HepG2 (cell line): ENCODE data around the gene SMARCC1. TPM values are rescaled to one million over a fixed set of nuclear protein-coding genes. Genes with fewer than 3 reads are reported as not detected.

ENCODE experiments used
- ATAC-seq: fragments of 200-7000 bp; cut with Tn5 transposase; 3 replicates; pipeline ENCODE4 v1.9.1; 2020; ENCODE audit warnings: mild to moderate bottlenecking, moderate library complexity
- BruUV-seq: library from RNA; stranded (reverse); fragments of 400-500 nt; replicated peaks from 2 replicates; lab custom pipeline; 2021; lab: Mats Ljungman, UMichigan
- CTCF ChIA-PET: fragments of 300-600 bp; formaldehyde crosslinking; extraction: SDS; loops from one replicate; lab custom pipeline; 2021; ENCODE audit warnings: low total read pairs, inconsistent platforms, low intra/inter-chr PET ratio; lab: Yijun Ruan, JAX
- POLR2A ChIA-PET: fragments of 350-600 bp; sonication (Branson Sonifier 250); formaldehyde crosslinking; loops from one replicate; lab custom pipeline; 2020; ENCODE audit warnings: antibody characterized with exemption, inconsistent platforms; lab: Yijun Ruan, JAX
- DNase-seq: peaks from one replicate; pipeline ENCODE4 v3.0.0-alpha.2; 2015; ENCODE audit warnings: low spot score
- FAIRE-seq: peaks from 3 replicates; lab custom pipeline; 2011; peaks lifted over from hg19 to GRCh38; lab: Jason Lieb, UNC
- H2AFZ ChIP-seq: one replicate; pipeline ENCODE4 v1.6.1; 2011; ENCODE audit warnings: low read length, inconsistent platforms
- H3K27ac ChIP-seq: fragments of 300-600 bp; 3 replicates; pipeline ENCODE4 v1.8.0; 2011; ENCODE audit warnings: mixed run types, mild to moderate bottlenecking, mixed read lengths, low read length, inconsistent platforms; ENCODE audit not compliant: insufficient read depth; ENCODE audit errors: extremely low read length
- H3K27me3 ChIP-seq, 2 experiments: fragments of 200-600 bp in 1 of 2; 2 replicates in 1 of 2; 3 replicates in 1 of 2; pipeline versions ENCODE4 v1.6.0 to v1.8.0; 2011; ENCODE audit warnings: low read length in 2 of 2, mild to moderate bottlenecking in 2 of 2, moderate library complexity in 2 of 2, inconsistent platforms in 1 of 2; ENCODE audit not compliant: insufficient read depth in 2 of 2, control insufficient read depth in 1 of 2
- H3K36me3 ChIP-seq, 2 experiments: fragments of 200-600 bp in 1 of 2; replicated peaks in 1 of 2; 2 replicates in 1 of 2; 3 replicates in 1 of 2; pipeline versions ENCODE4 v1.5.1 to v1.8.0; 2011; ENCODE audit warnings: low read length in 2 of 2, inconsistent platforms in 1 of 2; ENCODE audit not compliant: insufficient read depth in 2 of 2, control insufficient read depth in 1 of 2
- H3K4me1 ChIP-seq: 2 replicates; pipeline ENCODE4 v1.5.1; 2012; ENCODE audit warnings: low read length, inconsistent platforms; ENCODE audit not compliant: insufficient read depth
- H3K4me2 ChIP-seq: 2 replicates; pipeline ENCODE4 v1.6.0; 2011; ENCODE audit warnings: low read depth, low read length, inconsistent platforms
- H3K4me3 ChIP-seq, 3 experiments: fragments of 200-600 bp in 1 of 3; sonication (generic), shearing (Covaris generic) in 1 of 3; replicated peaks in 1 of 3; 2 replicates each; pipeline ENCODE4 v1.5.1; 2011 to 2016; ENCODE audit warnings: low read length in 3 of 3, inconsistent platforms in 2 of 3, low read depth in 2 of 3, mild to moderate bottlenecking in 2 of 3, control low read depth in 1 of 3, mixed read lengths in 1 of 3; ENCODE audit not compliant: insufficient read depth in 1 of 3
- H3K79me2 ChIP-seq: one replicate; pipeline ENCODE4 v1.6.1; 2011; ENCODE audit warnings: low read length, inconsistent platforms; ENCODE audit not compliant: insufficient read depth
- H3K9ac ChIP-seq: 2 replicates; pipeline ENCODE4 v1.6.0; 2011; ENCODE audit warnings: mild to moderate bottlenecking, low read depth, low read length, inconsistent platforms; ENCODE audit not compliant: insufficient read depth
- H3K9me3 ChIP-seq: 2 replicates; pipeline ENCODE4 v1.5.1; 2012; ENCODE audit warnings: mild to moderate bottlenecking, low read length
- H4K20me1 ChIP-seq: 2 replicates; pipeline ENCODE4 v1.6.0; 2011; ENCODE audit warnings: inconsistent platforms, mild to moderate bottlenecking, low read length, moderate library complexity; ENCODE audit not compliant: insufficient read depth
- HNRNPH1 ChIP-seq: fragments of 200-400 bp; formaldehyde crosslinking; optimal IDR thresholded peaks from 2 replicates; pipeline ENCODE3; 2017; ENCODE audit warnings: mild to moderate bottlenecking, low read depth, low read length
- MAFK ChIP-seq, 2 experiments: IDR thresholded peaks in 1 of 2; conservative IDR thresholded peaks in 1 of 2; 2 replicates each; pipeline ENCODE4 v1.6.1; 2011; ENCODE audit warnings: improper control_type of control experiment in 2 of 2, low read length in 2 of 2
- MZF1 ChIP-seq: sonication (generic); formaldehyde crosslinking; IDR thresholded peaks from 2 replicates; pipeline ENCODE4 v1.8.1; 2023; ENCODE audit warnings: mild to moderate bottlenecking, missing genetic modification reagents, borderline replicate concordance
- TOE1 ChIP-seq: sonication (generic); formaldehyde crosslinking; IDR thresholded peaks from 2 replicates; pipeline ENCODE4 v1.4.0; 2020; ENCODE audit warnings: mild to moderate bottlenecking, missing genetic modification reagents
- YEATS4 ChIP-seq: sonication (generic); formaldehyde crosslinking; IDR thresholded peaks from 2 replicates; pipeline ENCODE4 v1.4.0; 2020; ENCODE audit warnings: missing genetic modification reagents, borderline replicate concordance
- ZFP36L1 ChIP-seq: sonication (generic); formaldehyde crosslinking; IDR thresholded peaks from 2 replicates; pipeline ENCODE4 v1.8.0; 2022; ENCODE audit warnings: mild to moderate bottlenecking, missing genetic modification reagents, moderate library complexity
- ZFP36L2 ChIP-seq: sonication (generic); formaldehyde crosslinking; IDR thresholded peaks from 2 replicates; pipeline ENCODE4 v1.4.0; 2020; ENCODE audit warnings: missing genetic modification reagents
- ZNF674 ChIP-seq: sonication (generic); formaldehyde crosslinking; IDR thresholded peaks from 2 replicates; pipeline ENCODE4 v1.5.0; 2020; ENCODE audit warnings: low read depth, mild to moderate bottlenecking, missing genetic modification reagents
- WGBS: methylation state at CpG from one replicate; pipeline ENCODE4 v1.1.6; 2017; ENCODE audit warnings: low lambda C conversion rate; 5-methylcytosine and 5-hydroxymethylcytosine counted together
- in situ Hi-C: cut with HindIII; loops from 2 replicates; pipeline ENCODE4 v1.10.0; 2017; ENCODE audit warnings: low pct_unique_long_range_greater_than_20kb; ENCODE audit not compliant: extremely low pct_ligation_motif_present
- intact Hi-C: fragments of 100-400 bp; cut with micrococcal nuclease; formaldehyde crosslinking; loops from one replicate; pipeline ENCODE4 v1.10.0; 2022; ENCODE audit not compliant: unreplicated experiment
- polyA plus RNA-seq, 8 experiments: library from polyadenylated mRNA; depleted of rRNA in 3 of 8; stranded (reverse) in 7 of 8; unstranded in 1 of 8; fragments of >200 nt; fragmentation: Illumina TruSeq in 4 of 8; extraction: Trizol in 4 of 8; gene quantifications; 2 replicates each; pipeline versions ENCODE4 v1.2.1 to v1.2.3, GENCODE V29; 2011 to 2016; ENCODE audit warnings: low read depth in 4 of 8, missing spikeins in 1 of 8, mixed read lengths in 1 of 8; ENCODE audit not compliant: insufficient read depth in 1 of 8
- total RNA-seq, 5 experiments: library from RNA; depleted of rRNA; stranded (reverse); fragments of >200 nt; fragmentation: Illumina TruSeq; extraction: Trizol; gene quantifications; 2 replicates each; pipeline ENCODE4 v1.2.3, GENCODE V29; 2016; ENCODE audit warnings: low read depth in 1 of 5
- TF ChIP-seq, protein P1 (sequence below): conservative IDR thresholded peaks from 2 replicates; pipeline ENCODE4 v1.6.1; 2018; ENCODE audit warnings: missing genetic modification reagents
- TF ChIP-seq, protein P2 (sequence below): sonication (generic); formaldehyde crosslinking; IDR thresholded peaks from 2 replicates; pipeline ENCODE4 v1.4.0; 2020; ENCODE audit warnings: missing genetic modification reagents
- TF ChIP-seq, protein P3 (sequence below): IDR thresholded peaks from 2 replicates; pipeline ENCODE4 v1.6.1; 2016; ENCODE audit warnings: low read depth
- TF ChIP-seq, protein P4 (sequence below): sonication (generic); formaldehyde crosslinking; IDR thresholded peaks from 2 replicates; pipeline ENCODE4 v1.4.0; 2020; ENCODE audit warnings: missing genetic modification reagents
- TF ChIP-seq, protein P5 (sequence below): sonication (generic); formaldehyde crosslinking; conservative IDR thresholded peaks from 2 replicates; pipeline ENCODE4 v1.8.0; 2022; ENCODE audit warnings: missing genetic modification reagents

SMARCC1 gene
- total and polyA plus RNA-seq, 2 of the 13 experiments (the other 11 are each of a cell fraction or from before 2014, with no cell fraction given), result 47.9 to 58.4 TPM

DNA sequence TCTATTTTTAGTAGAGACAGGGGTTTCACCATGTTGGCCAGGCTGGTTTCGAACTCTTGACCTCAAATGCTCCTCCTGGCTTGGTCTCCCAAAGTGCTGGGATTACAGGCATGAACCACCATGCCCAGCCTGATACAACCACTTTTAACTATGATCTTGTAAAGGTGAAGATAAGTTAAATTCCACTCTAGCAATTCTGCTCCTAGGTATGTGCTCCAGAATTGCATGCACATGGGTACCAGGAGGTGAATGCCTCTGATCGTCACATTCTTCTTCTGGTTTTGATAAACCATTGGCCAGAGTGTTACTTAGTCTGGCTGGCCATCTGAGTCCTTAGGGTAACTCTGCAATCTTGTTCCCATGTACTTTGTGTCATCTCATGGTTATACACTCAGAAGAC, 225.3 kb downstream of the SMARCC1 start:
- Histone ChIP-seq H3K4me1 (no peaks in the 10 kb centered on the region), H3K4me3 (no peak overlapping the region), H3K27ac (no peak overlapping the region), H3K27me3 (peaks cover 0 to 4% of the 10 kb centered on the region in 2 experiments; a peak in 1 of 5 replicates), H3K36me3 (no peaks in the 10 kb centered on the region), H3K9me3 (no peaks in the 10 kb centered on the region), H4K20me1 (no peaks in the 10 kb centered on the region), H3K9ac (no peak overlapping the region), H2AFZ (no peak overlapping the region), H3K79me2 (no peaks in the 10 kb centered on the region), H3K4me2 (no peak overlapping the region)
- ATAC-seq (no peak), DNase-seq (no peak), FAIRE-seq (no peak)
- intact Hi-C loops (no loop called here), in situ Hi-C loops (no loop called here)
- BruUV-seq, result no TSS peak
- ChIA-PET POLR2A (no interaction called here), CTCF (no interaction called here)
- 40% methylated on average over 2 of the region's 2 CpGs for WGBS
- TF ChIP-seq, protein P1, sequence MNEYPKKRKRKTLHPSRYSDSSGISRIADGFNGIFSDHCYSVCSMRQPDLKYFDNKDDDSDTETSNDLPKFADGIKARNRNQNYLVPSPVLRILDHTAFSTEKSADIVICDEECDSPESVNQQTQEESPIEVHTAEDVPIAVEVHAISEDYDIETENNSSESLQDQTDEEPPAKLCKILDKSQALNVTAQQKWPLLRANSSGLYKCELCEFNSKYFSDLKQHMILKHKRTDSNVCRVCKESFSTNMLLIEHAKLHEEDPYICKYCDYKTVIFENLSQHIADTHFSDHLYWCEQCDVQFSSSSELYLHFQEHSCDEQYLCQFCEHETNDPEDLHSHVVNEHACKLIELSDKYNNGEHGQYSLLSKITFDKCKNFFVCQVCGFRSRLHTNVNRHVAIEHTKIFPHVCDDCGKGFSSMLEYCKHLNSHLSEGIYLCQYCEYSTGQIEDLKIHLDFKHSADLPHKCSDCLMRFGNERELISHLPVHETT (CRISPR knock-in tag), result no peak
- TF ChIP-seq ZNF674 (CRISPR knock-in tag) (no peak), HNRNPH1 (no peak), TOE1 (no peak), MAFK (conservative IDR thresholded peaks at IDR 0.05 in 1 of 2, IDR thresholded peaks at IDR 0.05 in 1 of 2; ENCODE audit: low read length in 2 of 2) (no peak), ZFP36L1 (CRISPR knock-in tag) (no peak), YEATS4 (CRISPR knock-in tag) (no peak), ZFP36L2 (CRISPR knock-in tag) (no peak), MZF1 (CRISPR knock-in tag) (no peak)
- TF ChIP-seq, protein P2, sequence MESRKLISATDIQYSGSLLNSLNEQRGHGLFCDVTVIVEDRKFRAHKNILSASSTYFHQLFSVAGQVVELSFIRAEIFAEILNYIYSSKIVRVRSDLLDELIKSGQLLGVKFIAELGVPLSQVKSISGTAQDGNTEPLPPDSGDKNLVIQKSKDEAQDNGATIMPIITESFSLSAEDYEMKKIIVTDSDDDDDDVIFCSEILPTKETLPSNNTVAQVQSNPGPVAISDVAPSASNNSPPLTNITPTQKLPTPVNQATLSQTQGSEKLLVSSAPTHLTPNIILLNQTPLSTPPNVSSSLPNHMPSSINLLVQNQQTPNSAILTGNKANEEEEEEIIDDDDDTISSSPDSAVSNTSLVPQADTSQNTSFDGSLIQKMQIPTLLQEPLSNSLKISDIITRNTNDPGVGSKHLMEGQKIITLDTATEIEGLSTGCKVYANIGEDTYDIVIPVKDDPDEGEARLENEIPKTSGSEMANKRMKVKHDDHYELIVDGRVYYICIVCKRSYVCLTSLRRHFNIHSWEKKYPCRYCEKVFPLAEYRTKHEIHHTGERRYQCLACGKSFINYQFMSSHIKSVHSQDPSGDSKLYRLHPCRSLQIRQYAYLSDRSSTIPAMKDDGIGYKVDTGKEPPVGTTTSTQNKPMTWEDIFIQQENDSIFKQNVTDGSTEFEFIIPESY, result no peak
- TF ChIP-seq, protein P3, sequence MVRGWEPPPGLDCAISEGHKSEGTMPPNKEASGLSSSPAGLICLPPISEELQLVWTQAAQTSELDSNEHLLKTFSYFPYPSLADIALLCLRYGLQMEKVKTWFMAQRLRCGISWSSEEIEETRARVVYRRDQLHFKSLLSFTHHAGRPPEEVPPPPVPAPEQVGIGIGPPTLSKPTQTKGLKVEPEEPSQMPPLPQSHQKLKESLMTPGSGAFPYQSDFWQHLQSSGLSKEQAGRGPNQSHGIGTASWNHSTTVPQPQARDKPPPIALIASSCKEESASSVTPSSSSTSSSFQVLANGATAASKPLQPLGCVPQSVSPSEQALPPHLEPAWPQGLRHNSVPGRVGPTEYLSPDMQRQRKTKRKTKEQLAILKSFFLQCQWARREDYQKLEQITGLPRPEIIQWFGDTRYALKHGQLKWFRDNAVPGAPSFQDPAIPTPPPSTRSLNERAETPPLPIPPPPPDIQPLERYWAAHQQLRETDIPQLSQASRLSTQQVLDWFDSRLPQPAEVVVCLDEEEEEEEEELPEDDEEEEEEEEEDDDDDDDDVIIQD (CRISPR knock-in tag), result no peak
- TF ChIP-seq, protein P4, sequence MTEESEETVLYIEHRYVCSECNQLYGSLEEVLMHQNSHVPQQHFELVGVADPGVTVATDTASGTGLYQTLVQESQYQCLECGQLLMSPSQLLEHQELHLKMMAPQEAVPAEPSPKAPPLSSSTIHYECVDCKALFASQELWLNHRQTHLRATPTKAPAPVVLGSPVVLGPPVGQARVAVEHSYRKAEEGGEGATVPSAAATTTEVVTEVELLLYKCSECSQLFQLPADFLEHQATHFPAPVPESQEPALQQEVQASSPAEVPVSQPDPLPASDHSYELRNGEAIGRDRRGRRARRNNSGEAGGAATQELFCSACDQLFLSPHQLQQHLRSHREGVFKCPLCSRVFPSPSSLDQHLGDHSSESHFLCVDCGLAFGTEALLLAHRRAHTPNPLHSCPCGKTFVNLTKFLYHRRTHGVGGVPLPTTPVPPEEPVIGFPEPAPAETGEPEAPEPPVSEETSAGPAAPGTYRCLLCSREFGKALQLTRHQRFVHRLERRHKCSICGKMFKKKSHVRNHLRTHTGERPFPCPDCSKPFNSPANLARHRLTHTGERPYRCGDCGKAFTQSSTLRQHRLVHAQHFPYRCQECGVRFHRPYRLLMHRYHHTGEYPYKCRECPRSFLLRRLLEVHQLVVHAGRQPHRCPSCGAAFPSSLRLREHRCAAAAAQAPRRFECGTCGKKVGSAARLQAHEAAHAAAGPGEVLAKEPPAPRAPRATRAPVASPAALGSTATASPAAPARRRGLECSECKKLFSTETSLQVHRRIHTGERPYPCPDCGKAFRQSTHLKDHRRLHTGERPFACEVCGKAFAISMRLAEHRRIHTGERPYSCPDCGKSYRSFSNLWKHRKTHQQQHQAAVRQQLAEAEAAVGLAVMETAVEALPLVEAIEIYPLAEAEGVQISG, result no peak
- TF ChIP-seq, protein P5, sequence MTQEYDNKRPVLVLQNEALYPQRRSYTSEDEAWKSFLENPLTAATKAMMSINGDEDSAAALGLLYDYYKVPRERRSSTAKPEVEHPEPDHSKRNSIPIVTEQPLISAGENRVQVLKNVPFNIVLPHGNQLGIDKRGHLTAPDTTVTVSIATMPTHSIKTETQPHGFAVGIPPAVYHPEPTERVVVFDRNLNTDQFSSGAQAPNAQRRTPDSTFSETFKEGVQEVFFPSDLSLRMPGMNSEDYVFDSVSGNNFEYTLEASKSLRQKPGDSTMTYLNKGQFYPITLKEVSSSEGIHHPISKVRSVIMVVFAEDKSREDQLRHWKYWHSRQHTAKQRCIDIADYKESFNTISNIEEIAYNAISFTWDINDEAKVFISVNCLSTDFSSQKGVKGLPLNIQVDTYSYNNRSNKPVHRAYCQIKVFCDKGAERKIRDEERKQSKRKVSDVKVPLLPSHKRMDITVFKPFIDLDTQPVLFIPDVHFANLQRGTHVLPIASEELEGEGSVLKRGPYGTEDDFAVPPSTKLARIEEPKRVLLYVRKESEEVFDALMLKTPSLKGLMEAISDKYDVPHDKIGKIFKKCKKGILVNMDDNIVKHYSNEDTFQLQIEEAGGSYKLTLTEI (CRISPR knock-in tag), result no peak
